Dendritic cell treated with granulocyte-macrophage colony-stimulating factor and Interleukin-4, amounts not matched to agents 40 ng/mL and 50 ng/mL, for 4 days (primary cell): ENCODE results near the gene TNS3.
"Not testable (repeated sequence)": the region's sequence is repeated elsewhere in the genome, so short reads cannot be mapped to it uniquely, and the experiment has no call there.

Experiments
- H3K27ac Mint-ChIP-seq: one replicate; pipeline ENCODE4 v1.8.0; 2022; ENCODE audit warnings: mild to moderate bottlenecking, mixed read lengths
- H3K27me3 Mint-ChIP-seq: one replicate; pipeline ENCODE4 v1.8.0; 2022; ENCODE audit warnings: mild to moderate bottlenecking, mixed read lengths
- H3K36me3 Mint-ChIP-seq: one replicate; pipeline ENCODE4 v1.8.0; 2022; ENCODE audit warnings: low read depth, mixed read lengths
- H3K4me1 Mint-ChIP-seq: one replicate; pipeline ENCODE4 v1.8.0; 2022; ENCODE audit warnings: low read depth, mixed read lengths
- H3K4me3 Mint-ChIP-seq: one replicate; pipeline ENCODE4 v1.8.0; 2022; ENCODE audit warnings: mild to moderate bottlenecking, moderate library complexity, mixed read lengths
- H3K9me3 Mint-ChIP-seq: one replicate; pipeline ENCODE4 v1.8.0; 2022; ENCODE audit warnings: mixed read lengths
- intact Hi-C: fragments of 100-400 bp; cut with micrococcal nuclease; formaldehyde crosslinking; loops from one replicate; pipeline ENCODE4 v1.15.0; 2022

TNS3 gene

GRCh38 chr7:47268851-47269836 lies 312.8 kb downstream of the TNS3 start:
- H3K27ac Mint-ChIP-seq = no peak overlapping the region
- H3K4me1 Mint-ChIP-seq = peaks cover 6% of the 10 kb centered on the region
- intact Hi-C loops = no loop called here
- peaks cover 13% of the 10 kb centered on the region for H3K9me3 Mint-ChIP-seq
- H3K4me3 Mint-ChIP-seq = no peak overlapping the region
- no peaks in the 10 kb centered on the region for H3K36me3 Mint-ChIP-seq
- no peaks in the 10 kb centered on the region for H3K27me3 Mint-ChIP-seq

GRCh38 chr7:47267346-47267745 lies 314.6 kb downstream of the TNS3 start:
- H3K36me3 Mint-ChIP-seq = no peaks in the 10 kb centered on the region
- no peak overlapping the region for H3K4me3 Mint-ChIP-seq
- intact Hi-C loops = no loop called here
- no peak overlapping the region for H3K27ac Mint-ChIP-seq
- H3K4me1 Mint-ChIP-seq = peaks cover 6% of the 10 kb centered on the region
- peaks cover 10% of the 10 kb centered on the region for H3K9me3 Mint-ChIP-seq
- no peaks in the 10 kb centered on the region for H3K27me3 Mint-ChIP-seq

GRCh38 chr7:47266799-47267198 lies 315.1 kb downstream of the TNS3 start:
- H3K36me3 Mint-ChIP-seq = no peaks in the 10 kb centered on the region
- no peak overlapping the region for H3K27ac Mint-ChIP-seq
- H3K4me1 Mint-ChIP-seq = peaks cover 6% of the 10 kb centered on the region
- no peak overlapping the region for H3K4me3 Mint-ChIP-seq
- peaks cover 5% of the 10 kb centered on the region for H3K9me3 Mint-ChIP-seq
- no peaks in the 10 kb centered on the region for H3K27me3 Mint-ChIP-seq
- intact Hi-C loops = loop anchor here (1.0 kb wide), 1 partner anchor 553 kb away; no protein-coding TSS in a partner anchor

- intact Hi-C loops = loop anchor here (1.0 kb wide), 1 partner anchor 553 kb away; no protein-coding TSS in a partner anchor
- H3K36me3 Mint-ChIP-seq = no peaks in the 10 kb centered on the region
- no peak overlapping the region for H3K27ac Mint-ChIP-seq
- H3K27me3 Mint-ChIP-seq = no peaks in the 10 kb centered on the region
- H3K9me3 Mint-ChIP-seq = no peaks in the 10 kb centered on the region
- H3K4me1 Mint-ChIP-seq = peaks cover 6% of the 10 kb centered on the region
- no peak overlapping the region for H3K4me3 Mint-ChIP-seq
Measured at GRCh38 chr7:47266131-47266706, 315.7 kb downstream of the TNS3 start.

GRCh38 chr7:47265621-47266020 lies 316.3 kb downstream of the TNS3 start:
- Mint-ChIP-seq H3K27me3 (no peaks in the 10 kb centered on the region), H3K4me1 (peaks cover 6% of the 10 kb centered on the region)

GRCh38 chr7:47264021-47264651 lies 317.8 kb downstream of the TNS3 start:
- intact Hi-C loops = no loop called here
- no peaks in the 10 kb centered on the region for H3K9me3 Mint-ChIP-seq
- peaks cover 6% of the 10 kb centered on the region for H3K4me1 Mint-ChIP-seq
- H3K4me3 Mint-ChIP-seq = no peak overlapping the region
- H3K27ac Mint-ChIP-seq = no peak overlapping the region
- no peaks in the 10 kb centered on the region for H3K36me3 Mint-ChIP-seq
- peaks cover 1% of the 10 kb centered on the region for H3K27me3 Mint-ChIP-seq

More at GRCh38 chr7:47265621-47266020, 316.3 kb downstream of the TNS3 start:
- Mint-ChIP-seq H3K36me3 (no peaks in the 10 kb centered on the region), H3K4me3 (no peak overlapping the region), H3K9me3 (no peaks in the 10 kb centered on the region), H3K27ac (no peak overlapping the region)
- intact Hi-C loops = loop anchor here (1.0 kb wide), 1 partner anchor 554 kb away; no protein-coding TSS in a partner anchor

GRCh38 chr7:47262881-47263280 lies 319.0 kb downstream of the TNS3 start:
- intact Hi-C loops = no loop called here
- H3K36me3 Mint-ChIP-seq = no peaks in the 10 kb centered on the region

GRCh38 chr7:47262160-47262559 lies 319.8 kb downstream of the TNS3 start:
- H3K4me3 Mint-ChIP-seq, H3K27me3 Mint-ChIP-seq, intact Hi-C loops, H3K9me3 Mint-ChIP-seq, H3K4me1 Mint-ChIP-seq, H3K27ac Mint-ChIP-seq, H3K36me3 Mint-ChIP-seq: not testable (repeated sequence)

More at GRCh38 chr7:47262881-47263280, 319.0 kb downstream of the TNS3 start:
- H3K27me3 Mint-ChIP-seq = peaks cover 1% of the 10 kb centered on the region
- H3K9me3 Mint-ChIP-seq = no peaks in the 10 kb centered on the region
- no peak overlapping the region for H3K27ac Mint-ChIP-seq
- H3K4me3 Mint-ChIP-seq = no peak overlapping the region
- H3K4me1 Mint-ChIP-seq = peaks cover 6% of the 10 kb centered on the region

GRCh38 chr7:47260270-47260669 lies 321.6 kb downstream of the TNS3 start:
- Mint-ChIP-seq H3K36me3 (no peaks in the 10 kb centered on the region), H3K9me3 (no peaks in the 10 kb centered on the region), H3K4me1 (peaks cover 4% of the 10 kb centered on the region), H3K27ac (no peak overlapping the region), H3K27me3 (peaks cover 7% of the 10 kb centered on the region), H3K4me3 (no peak overlapping the region)
- intact Hi-C loops = no loop called here

GRCh38 chr7:47259682-47260081 lies 322.2 kb downstream of the TNS3 start:
- H3K27me3 Mint-ChIP-seq = peaks cover 7% of the 10 kb centered on the region

GRCh38 chr7:47258798-47259197 lies 323.1 kb downstream of the TNS3 start:
- Mint-ChIP-seq H3K36me3 (no peaks in the 10 kb centered on the region), H3K4me1 (peaks cover 14% of the 10 kb centered on the region), H3K9me3 (no peaks in the 10 kb centered on the region), H3K27me3 (peaks cover 8% of the 10 kb centered on the region), H3K27ac (no peak overlapping the region), H3K4me3 (no peak overlapping the region)
- intact Hi-C loops = no loop called here

More at GRCh38 chr7:47259682-47260081, 322.2 kb downstream of the TNS3 start:
- H3K4me1 Mint-ChIP-seq = peaks cover 10% of the 10 kb centered on the region
- intact Hi-C loops = no loop called here
- H3K4me3 Mint-ChIP-seq = no peak overlapping the region
- H3K36me3 Mint-ChIP-seq = no peaks in the 10 kb centered on the region
- H3K27ac Mint-ChIP-seq = no peak overlapping the region
- no peaks in the 10 kb centered on the region for H3K9me3 Mint-ChIP-seq

- H3K27ac Mint-ChIP-seq = no peak overlapping the region
- peaks cover 21% of the 10 kb centered on the region for H3K4me1 Mint-ChIP-seq
- H3K36me3 Mint-ChIP-seq = no peaks in the 10 kb centered on the region
- peaks cover 16% of the 10 kb centered on the region for H3K27me3 Mint-ChIP-seq
- H3K9me3 Mint-ChIP-seq = no peaks in the 10 kb centered on the region
- no peak overlapping the region for H3K4me3 Mint-ChIP-seq
- intact Hi-C loops = no loop called here
Measured at GRCh38 chr7:47256016-47256415, 325.9 kb downstream of the TNS3 start.

GRCh38 chr7:47255441-47255840 lies 326.5 kb downstream of the TNS3 start:
- H3K4me1 Mint-ChIP-seq = peaks cover 21% of the 10 kb centered on the region
- no peak overlapping the region for H3K4me3 Mint-ChIP-seq
- no peak overlapping the region for H3K27ac Mint-ChIP-seq
- intact Hi-C loops = no loop called here
- H3K27me3 Mint-ChIP-seq = peaks cover 16% of the 10 kb centered on the region
- H3K36me3 Mint-ChIP-seq = no peaks in the 10 kb centered on the region
- H3K9me3 Mint-ChIP-seq = no peaks in the 10 kb centered on the region

GRCh38 chr7:47255007-47255406 lies 326.9 kb downstream of the TNS3 start:
- no peak overlapping the region for H3K27ac Mint-ChIP-seq
- intact Hi-C loops = no loop called here

More at GRCh38 chr7:47255007-47255406, 326.9 kb downstream of the TNS3 start:
- Mint-ChIP-seq H3K9me3 (no peaks in the 10 kb centered on the region), H3K4me1 (peaks cover 21% of the 10 kb centered on the region), H3K4me3 (no peak overlapping the region), H3K36me3 (no peaks in the 10 kb centered on the region), H3K27me3 (peaks cover 16% of the 10 kb centered on the region)
